Activated CD4-positive, alpha-beta memory T cell treated with anti-CD3 and anti-CD28 coated beads for 36 hours (primary cell): ENCODE measurements around the gene LRRC8D. TPM values are rescaled to one million over a fixed set of nuclear protein-coding genes. Genes with fewer than 3 reads are reported as not detected.

ENCODE experiments used
- CTCF ChIA-PET: fragments of 350-600 bp; sonication (Branson Sonifier 250); formaldehyde crosslinking; loops from one replicate; lab custom pipeline; 2021; ENCODE audit warnings: antibody characterized with exemption, inconsistent platforms; lab: Charles Lee
- POLR2A ChIA-PET: fragments of 350-600 bp; sonication (Branson Sonifier 250); formaldehyde crosslinking; loops from one replicate; lab custom pipeline; 2021; ENCODE audit warnings: antibody characterized with exemption; lab: Charles Lee
- DNase-seq: peaks from one replicate; pipeline ENCODE4 v3.0.0-alpha.2; 2020
- H3K27ac Mint-ChIP-seq: one replicate; pipeline ENCODE4 v1.8.0; 2021; ENCODE audit warnings: mixed read lengths
- H3K27me3 Mint-ChIP-seq: one replicate; pipeline ENCODE4 v1.8.0; 2021; ENCODE audit warnings: mixed read lengths
- H3K36me3 Mint-ChIP-seq: one replicate; pipeline ENCODE4 v1.8.0; 2021; ENCODE audit warnings: mixed read lengths
- H3K4me1 Mint-ChIP-seq: one replicate; pipeline ENCODE4 v1.8.0; 2021; ENCODE audit warnings: low read depth, mixed read lengths
- H3K4me3 Mint-ChIP-seq: one replicate; pipeline ENCODE4 v1.8.0; 2021; ENCODE audit warnings: mild to moderate bottlenecking, mixed read lengths
- H3K9me3 Mint-ChIP-seq: one replicate; pipeline ENCODE4 v1.8.0; 2021; ENCODE audit warnings: mixed read lengths
- intact Hi-C: fragments of 100-400 bp; cut with micrococcal nuclease; formaldehyde crosslinking; loops from one replicate; pipeline ENCODE4 v1.15.1; 2023
- total RNA-seq, 2 experiments: library from RNA; stranded (reverse); gene quantifications; one replicate each; pipeline ENCODE4 v1.2.3, GENCODE V29; 2021

LRRC8D gene
- total RNA-seq, 2 experiments from 2014 or later, result 17.7 to 19.4 TPM

- intact Hi-C loops, result no loop called here
- peaks cover 34% of the 10 kb centered on the region for H3K36me3 Mint-ChIP-seq
- no peaks in the 10 kb centered on the region for H3K27me3 Mint-ChIP-seq
- ChIA-PET POLR2A (interaction anchor here (0.7 to 0.9 kb wide), 2 partner anchors 35 to 320 kb away, joined by 3 read pairs; no protein-coding TSS in a partner anchor), CTCF (interaction anchor here (1.4 kb wide), 1 partner anchor 35 kb away, joined by 3 read pairs; no protein-coding TSS in a partner anchor)
- no peak for DNase-seq
- peaks cover 17% of the 10 kb centered on the region for H3K9me3 Mint-ChIP-seq
- H3K27ac Mint-ChIP-seq, result peak overlapping the region; percentile 13
- no peak overlapping the region for H3K4me3 Mint-ChIP-seq
- peaks cover 40% of the 10 kb centered on the region for H3K4me1 Mint-ChIP-seq
These were observed 56.9 kb downstream of the LRRC8D start for GRCh38 chr1:89877756-89878155.

DNA sequence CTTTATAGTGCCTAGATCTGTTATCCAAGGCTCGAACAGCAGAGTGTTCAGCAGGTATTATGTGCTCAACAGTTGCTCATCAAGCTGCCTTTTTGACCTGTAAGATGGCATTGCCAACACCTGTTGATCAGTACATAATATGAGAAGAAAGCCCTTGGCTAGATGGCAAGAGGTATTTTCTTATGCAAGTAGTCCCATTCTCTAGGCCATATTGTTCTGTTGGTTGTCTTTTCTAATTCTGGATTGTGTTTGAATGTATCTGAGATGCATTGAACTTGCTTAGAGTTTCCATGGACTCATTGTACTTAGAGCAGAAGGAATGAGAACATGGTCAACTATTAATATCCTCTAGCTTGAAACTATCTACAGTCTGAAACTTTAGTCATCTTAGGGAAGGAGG, 57.4 kb downstream of the LRRC8D start:
- Mint-ChIP-seq H3K9me3 (peaks cover 17% of the 10 kb centered on the region), H3K27me3 (no peaks in the 10 kb centered on the region), H3K36me3 (peaks cover 37% of the 10 kb centered on the region), H3K4me3 (no peak overlapping the region), H3K27ac (no peak overlapping the region), H3K4me1 (peaks cover 44% of the 10 kb centered on the region)
- intact Hi-C loops, result no loop called here
- POLR2A ChIA-PET, result no interaction called here
- no peak for DNase-seq
- CTCF ChIA-PET, result interaction anchor here (1.4 kb wide), 1 partner anchor 36 kb away, joined by 3 read pairs; no protein-coding TSS in a partner anchor

- ChIA-PET POLR2A (interaction anchor here (1.0 kb wide), 1 partner anchor 37 kb away, joined by 3 read pairs; no protein-coding TSS in a partner anchor), CTCF (no interaction called here)
- H3K36me3 Mint-ChIP-seq, result peaks cover 37% of the 10 kb centered on the region
- H3K4me1 Mint-ChIP-seq, result peaks cover 51% of the 10 kb centered on the region
- no peaks in the 10 kb centered on the region for H3K27me3 Mint-ChIP-seq
- no peak overlapping the region for H3K27ac Mint-ChIP-seq
- no peak for DNase-seq
- intact Hi-C loops, result loop anchor here (1.0 to 2.0 kb wide), 2 partner anchors 25 to 38 kb away; no protein-coding TSS in a partner anchor
- H3K9me3 Mint-ChIP-seq, result peaks cover 17% of the 10 kb centered on the region
- no peak overlapping the region for H3K4me3 Mint-ChIP-seq
These were observed 59.8 kb downstream of the LRRC8D start for GRCh38 chr1:89880679-89881078.

DNA sequence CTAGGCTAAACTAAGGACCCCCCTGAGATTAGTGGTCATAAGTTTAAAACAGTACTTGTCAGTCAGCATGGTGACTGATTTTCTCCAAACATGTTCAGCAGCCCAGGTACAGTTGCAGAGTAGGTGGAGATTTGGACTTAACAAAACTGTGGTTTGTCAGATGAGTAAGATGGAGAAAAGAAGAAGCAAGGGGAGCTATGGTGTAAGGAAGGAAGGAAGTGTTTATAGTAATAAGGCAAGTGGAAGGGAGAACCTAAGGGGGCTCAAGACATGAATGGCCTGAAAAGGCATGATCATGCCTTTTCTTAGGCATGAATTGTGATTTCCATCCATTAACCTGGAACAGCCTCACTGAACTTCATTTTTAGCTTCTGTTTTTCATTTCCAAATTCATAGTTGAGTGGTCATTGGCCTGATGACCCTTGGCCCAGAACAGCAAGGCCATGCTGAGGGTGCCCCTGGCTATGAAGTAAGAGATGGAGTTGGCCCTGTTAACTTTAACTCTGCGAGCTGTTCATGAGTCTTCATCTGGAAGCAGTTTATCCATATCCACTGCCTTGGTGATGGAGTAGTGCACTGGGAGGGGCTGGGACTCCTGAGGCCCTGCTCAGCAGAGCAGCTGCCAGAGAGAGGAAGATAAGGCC, 60.7 kb downstream of the LRRC8D start:
- Mint-ChIP-seq H3K27me3 (no peaks in the 10 kb centered on the region), H3K4me1 (peaks cover 46% of the 10 kb centered on the region), H3K27ac (peak overlapping the region; percentile 24), H3K36me3 (peaks cover 33% of the 10 kb centered on the region), H3K9me3 (peaks cover 17% of the 10 kb centered on the region), H3K4me3 (no peak overlapping the region)
- no peak for DNase-seq
- ChIA-PET POLR2A (interaction anchor here (0.7 to 1.0 kb wide), 3 partner anchors 11 to 38 kb away, joined by 3 read pairs; no protein-coding TSS in a partner anchor), CTCF (no interaction called here)
- intact Hi-C loops, result loop anchor here (1.0 to 2.0 kb wide), 2 partner anchors 26 to 39 kb away; no protein-coding TSS in a partner anchor

- intact Hi-C loops, result no loop called here
- Mint-ChIP-seq H3K4me3 (no peak overlapping the region), H3K27me3 (no peaks in the 10 kb centered on the region), H3K36me3 (peaks cover 33% of the 10 kb centered on the region), H3K4me1 (peaks cover 45% of the 10 kb centered on the region), H3K27ac (no peak overlapping the region), H3K9me3 (peaks cover 17% of the 10 kb centered on the region)
- DNase-seq, result no peak
- ChIA-PET CTCF (no interaction called here), POLR2A (no interaction called here)
These were observed 61.7 kb downstream of the LRRC8D start for GRCh38 chr1:89882348-89883029.

DNA sequence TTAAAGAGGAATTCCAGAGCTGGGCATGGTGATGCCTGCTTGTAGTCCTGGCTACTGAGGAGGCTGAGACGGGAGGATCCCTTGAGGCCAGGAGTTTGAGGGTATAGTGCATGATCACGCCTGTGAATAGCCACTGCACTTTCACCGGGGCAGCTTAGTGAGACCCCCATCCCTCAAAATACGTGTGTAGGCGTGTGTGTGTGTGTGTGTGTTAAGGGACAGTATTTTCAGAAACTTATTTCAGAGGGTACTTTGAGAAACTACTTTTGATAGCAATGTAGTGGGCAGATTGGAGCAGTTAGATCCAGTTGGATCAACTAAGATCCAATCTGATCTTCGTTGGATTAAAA, 62.2 kb downstream of the LRRC8D start:
- ChIA-PET CTCF (no interaction called here), POLR2A (no interaction called here)
- Mint-ChIP-seq H3K4me3 (no peak overlapping the region), H3K4me1 (peaks cover 40% of the 10 kb centered on the region), H3K27me3 (no peaks in the 10 kb centered on the region), H3K9me3 (peaks cover 17% of the 10 kb centered on the region), H3K27ac (no peak overlapping the region), H3K36me3 (peaks cover 33% of the 10 kb centered on the region)
- intact Hi-C loops, result no loop called here
- no peak for DNase-seq

GRCh38 chr1:89884718-89885596, 64.1 kb downstream of the LRRC8D start:
- H3K4me3 Mint-ChIP-seq, result no peak overlapping the region
- peaks cover 28% of the 10 kb centered on the region for H3K36me3 Mint-ChIP-seq
- POLR2A ChIA-PET, result no interaction called here
- no peak for DNase-seq
- peaks cover 17% of the 10 kb centered on the region for H3K9me3 Mint-ChIP-seq
- H3K27ac Mint-ChIP-seq, result no peak overlapping the region
- H3K27me3 Mint-ChIP-seq, result no peaks in the 10 kb centered on the region
- intact Hi-C loops, result no loop called here
- peaks cover 37% of the 10 kb centered on the region for H3K4me1 Mint-ChIP-seq
- CTCF ChIA-PET, result no interaction called here

DNA sequence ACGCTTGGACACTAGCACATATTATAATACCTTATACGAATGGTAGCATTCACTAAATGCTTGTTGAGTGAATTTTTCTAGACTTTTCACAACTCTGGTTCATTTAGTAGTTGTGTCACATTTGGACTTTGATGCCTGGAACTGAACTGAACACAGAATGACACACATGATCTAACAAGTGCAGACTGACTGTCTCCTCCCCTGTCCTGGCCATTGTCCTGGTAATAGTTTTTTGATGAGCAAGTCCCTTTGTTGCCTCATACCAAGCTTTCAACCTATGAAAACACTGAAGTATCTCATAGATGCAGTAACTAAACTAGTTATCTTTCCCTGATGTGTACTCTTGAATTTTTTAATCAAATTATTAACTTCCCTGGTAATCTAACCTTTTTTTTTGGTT, 66.4 kb downstream of the LRRC8D start:
- intact Hi-C loops, result no loop called here
- ChIA-PET CTCF (no interaction called here), POLR2A (no interaction called here)
- H3K27me3 Mint-ChIP-seq, result no peaks in the 10 kb centered on the region
- no peak overlapping the region for H3K27ac Mint-ChIP-seq
- no peak for DNase-seq
- H3K4me3 Mint-ChIP-seq, result no peak overlapping the region
- H3K36me3 Mint-ChIP-seq, result peaks cover 12% of the 10 kb centered on the region
- peaks cover 37% of the 10 kb centered on the region for H3K4me1 Mint-ChIP-seq
- peaks cover 4% of the 10 kb centered on the region for H3K9me3 Mint-ChIP-seq

DNA sequence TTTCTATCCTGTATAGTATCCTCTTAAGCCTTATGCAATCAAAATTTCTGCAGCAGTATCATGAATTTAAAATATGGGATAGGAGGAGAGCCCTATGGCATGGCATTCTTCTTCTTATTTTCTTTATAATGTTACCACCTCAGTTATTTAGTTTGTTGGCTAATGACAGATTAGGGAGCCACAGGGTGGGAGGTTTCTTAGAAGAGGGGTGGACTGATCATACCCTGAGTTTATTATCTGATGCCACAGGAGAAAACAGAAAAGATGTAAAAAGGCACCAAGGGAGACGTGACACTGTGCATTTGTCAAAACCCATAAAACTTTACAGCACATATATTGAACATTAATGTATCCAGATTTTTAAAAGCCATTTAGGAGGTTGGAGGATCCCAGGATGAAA, 66.9 kb downstream of the LRRC8D start:
- Mint-ChIP-seq H3K27ac (no peak overlapping the region), H3K27me3 (no peaks in the 10 kb centered on the region), H3K36me3 (peaks cover 8% of the 10 kb centered on the region), H3K9me3 (peaks cover under 1% of the 10 kb centered on the region), H3K4me3 (no peak overlapping the region), H3K4me1 (peaks cover 34% of the 10 kb centered on the region)
- intact Hi-C loops, result no loop called here
- ChIA-PET POLR2A (no interaction called here), CTCF (no interaction called here)
- no peak for DNase-seq

DNA sequence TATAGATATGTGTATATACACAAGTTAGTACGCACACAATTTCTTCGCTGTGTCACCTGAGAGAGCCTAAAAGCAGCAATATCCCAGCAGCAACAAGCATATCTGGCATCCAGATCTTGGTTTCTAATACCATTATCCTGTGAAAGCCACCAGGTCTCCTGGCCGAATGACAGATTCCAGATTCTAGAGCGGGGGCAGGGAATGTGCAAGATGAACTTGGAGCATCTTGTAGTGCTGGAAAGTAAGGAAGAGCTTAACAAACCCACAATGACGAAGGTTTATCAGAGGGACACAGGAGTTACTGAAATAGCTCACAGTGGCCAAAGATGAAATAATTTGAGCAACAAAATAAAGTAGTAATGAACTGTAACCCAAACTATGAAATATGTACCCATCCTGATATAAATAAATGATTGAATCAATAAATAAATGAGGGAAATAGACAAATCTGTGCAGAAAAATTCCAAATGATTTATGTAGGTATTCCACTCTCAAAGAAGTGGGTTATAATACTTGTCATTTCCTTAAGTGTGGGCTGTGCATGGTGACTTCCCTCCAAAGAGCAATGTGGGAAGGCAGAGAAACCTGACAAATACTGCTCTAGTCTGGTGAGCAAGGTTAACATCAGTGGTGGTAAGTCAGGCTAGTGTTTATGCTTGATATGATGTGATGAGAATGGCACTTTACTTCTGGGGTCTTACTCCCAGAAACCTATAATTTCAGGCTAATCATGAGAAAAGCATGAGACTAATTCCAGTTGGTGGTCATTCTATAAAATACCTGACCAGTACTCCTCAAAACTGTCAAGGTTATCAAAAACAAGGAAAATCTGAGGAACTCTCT, 67.9 kb downstream of the LRRC8D start:
- H3K4me1 Mint-ChIP-seq, result peaks cover 28% of the 10 kb centered on the region
- no peaks in the 10 kb centered on the region for H3K9me3 Mint-ChIP-seq
- intact Hi-C loops, result no loop called here
- peaks cover 7% of the 10 kb centered on the region for H3K36me3 Mint-ChIP-seq
- CTCF ChIA-PET, result no interaction called here
- H3K27ac Mint-ChIP-seq, result no peak overlapping the region
- H3K4me3 Mint-ChIP-seq, result no peak overlapping the region
- POLR2A ChIA-PET, result no interaction called here
- no peaks in the 10 kb centered on the region for H3K27me3 Mint-ChIP-seq
- DNase-seq, result no peak

DNA sequence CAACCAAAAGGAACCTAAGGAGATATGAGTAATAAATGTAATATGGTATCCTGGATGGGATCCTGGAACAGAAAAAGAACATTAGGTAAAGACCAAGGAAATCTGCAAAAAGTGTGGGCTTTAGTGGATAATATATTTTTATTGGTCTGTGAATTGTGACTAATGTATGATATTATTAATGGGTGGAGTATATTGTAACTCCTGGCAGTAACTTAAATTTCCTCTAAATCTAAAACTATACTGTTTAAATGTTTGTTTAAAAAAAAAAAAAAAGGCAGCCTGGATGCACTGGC, 68.4 kb downstream of the LRRC8D start:
- CTCF ChIA-PET, result no interaction called here
- no peak overlapping the region for H3K27ac Mint-ChIP-seq

More for the DNA sequence above, 68.4 kb downstream of the LRRC8D start:
- no peaks in the 10 kb centered on the region for H3K9me3 Mint-ChIP-seq
- peaks cover 7% of the 10 kb centered on the region for H3K36me3 Mint-ChIP-seq
- POLR2A ChIA-PET, result no interaction called here
- peaks cover 26% of the 10 kb centered on the region for H3K4me1 Mint-ChIP-seq
- no peaks in the 10 kb centered on the region for H3K27me3 Mint-ChIP-seq
- intact Hi-C loops, result no loop called here
- H3K4me3 Mint-ChIP-seq, result no peak overlapping the region
- DNase-seq, result no peak
